GM23338 (cell line): ENCODE data around the gene HOXB5. TPM values are rescaled to one million over a fixed set of nuclear protein-coding genes. Genes with fewer than 3 reads are reported as not detected.

Experiments used
- ATAC-seq: fragments of 200-7000 bp; cut with Tn5 transposase; 3 replicates; pipeline ENCODE4 v1.9.1; 2020
- DNase-seq: peaks from one replicate; pipeline ENCODE4 v3.0.0-alpha.2; 2015; ENCODE audit warnings: low spot score
- H2AFZ ChIP-seq: fragments of 200-600 bp; sonication (generic); 2 replicates; pipeline ENCODE4 v1.8.0; 2016; ENCODE audit warnings: antibody characterized with exemption, mild to moderate bottlenecking, moderate library complexity
- H3F3A ChIP-seq: fragments of 200-600 bp; sonication (generic); replicated peaks from 2 replicates; pipeline ENCODE4 v1.8.0; 2017; ENCODE audit warnings: antibody characterized with exemption, mixed run types, low read depth
- H3K27ac ChIP-seq: fragments of 200-600 bp; sonication (generic); 2 replicates; pipeline ENCODE4 v1.6.1; 2016; ENCODE audit warnings: low read depth
- H3K27me3 ChIP-seq: fragments of 200-600 bp; sonication (generic); 2 replicates; pipeline ENCODE4 v1.8.0; 2016; ENCODE audit warnings: mild to moderate bottlenecking, mixed run types, moderate library complexity; ENCODE audit not compliant: insufficient read depth
- H3K36me3 ChIP-seq: fragments of 200-600 bp; sonication (generic); 2 replicates; pipeline ENCODE4 v1.8.0; 2016; ENCODE audit warnings: mild to moderate bottlenecking; ENCODE audit not compliant: insufficient read depth
- H3K4me1 ChIP-seq: fragments of 200-600 bp; sonication (generic); 2 replicates; pipeline ENCODE4 v1.8.0; 2016; ENCODE audit warnings: mild to moderate bottlenecking, moderate library complexity; ENCODE audit not compliant: insufficient read depth
- H3K4me2 ChIP-seq: fragments of 200-600 bp; sonication (generic); 2 replicates; pipeline ENCODE4 v1.7.1; 2017; ENCODE audit warnings: mixed run types
- H3K4me3 ChIP-seq: fragments of 200-600 bp; sonication (generic); 2 replicates; pipeline ENCODE4 v1.6.1; 2016; ENCODE audit warnings: mixed run types
- H3K79me2 ChIP-seq: fragments of 200-600 bp; sonication (generic); replicated peaks from 2 replicates; pipeline ENCODE4 v1.8.0; 2017; ENCODE audit warnings: mild to moderate bottlenecking; ENCODE audit not compliant: insufficient read depth
- H3K9me2 ChIP-seq: fragments of 200-600 bp; sonication (generic); 2 replicates; pipeline ENCODE4 v1.8.0; 2017; ENCODE audit not compliant: insufficient read depth
- H4K20me1 ChIP-seq: fragments of 200-600 bp; sonication (generic); replicated peaks from 2 replicates; pipeline ENCODE4 v1.8.0; 2017; ENCODE audit warnings: mild to moderate bottlenecking; ENCODE audit not compliant: insufficient read depth
- H3K27ac Mint-ChIP-seq: 2 replicates; pipeline ENCODE4 v1.8.0; 2020; ENCODE audit warnings: inconsistent platforms, mild to moderate bottlenecking, moderate library complexity, mixed read lengths
- H3K27me3 Mint-ChIP-seq: 3 replicates; pipeline ENCODE4 v1.8.0; 2022; ENCODE audit warnings: low read depth, mild to moderate bottlenecking, moderate library complexity, mixed read lengths, inconsistent platforms; ENCODE audit not compliant: insufficient read depth, poor library complexity
- H3K36me3 Mint-ChIP-seq: 3 replicates; pipeline ENCODE4 v1.8.0; 2021; ENCODE audit warnings: low read depth, mild to moderate bottlenecking, inconsistent platforms, moderate library complexity, mixed read lengths
- H3K4me1 Mint-ChIP-seq: 3 replicates; pipeline ENCODE4 v1.8.0; 2020; ENCODE audit warnings: mild to moderate bottlenecking, inconsistent platforms, mixed read lengths
- H3K4me3 Mint-ChIP-seq: 3 replicates; pipeline ENCODE4 v1.8.0; 2021; ENCODE audit warnings: moderate library complexity, mild to moderate bottlenecking, inconsistent platforms, mixed read lengths
- H3K9me3 Mint-ChIP-seq: 3 replicates; pipeline ENCODE4 v1.8.0; 2020; ENCODE audit warnings: moderate library complexity, mild to moderate bottlenecking, inconsistent platforms, mixed read lengths
- EZH2 ChIP-seq: fragments of 200-600 bp; sonication (generic); IDR thresholded peaks from one replicate; pipeline ENCODE4 v1.8.0; 2017; ENCODE audit warnings: antibody characterized with exemption, mild to moderate bottlenecking, low read depth; ENCODE audit not compliant: unreplicated experiment
- JUNB ChIP-seq: IDR thresholded peaks from one replicate; pipeline ENCODE4 v1.6.1; 2016; ENCODE audit warnings: antibody characterized with exemption; ENCODE audit not compliant: unreplicated experiment
- POLR2AphosphoS5 ChIP-seq: IDR thresholded peaks from 2 replicates; pipeline ENCODE4 v1.6.1; 2016; ENCODE audit warnings: antibody characterized with exemption, low read depth
- STAT1 ChIP-seq: IDR thresholded peaks from one replicate; pipeline ENCODE4 v1.6.1; 2016; ENCODE audit warnings: antibody characterized with exemption; ENCODE audit not compliant: unreplicated experiment
- ZNF331 ChIP-seq: fragments of 250-450 bp; sonication (Bioruptor Pico); IDR thresholded peaks from 2 replicates; pipeline ENCODE4 v1.5.0; 2020; ENCODE audit warnings: low read depth, mild to moderate bottlenecking, moderate library complexity
- polyA plus RNA-seq: library from polyadenylated mRNA; unstranded; fragments of >200 nt; fragmentation: Nextera tagmentation; extraction: Ambion mirVana; gene quantifications from 2 replicates; pipeline ENCODE4 v1.2.1, GENCODE V29; 2016
- total RNA-seq: library from RNA; depleted of rRNA; stranded (reverse); fragments of >200 nt; shearing (Covaris generic); gene quantifications from 2 replicates; pipeline ENCODE4 v1.2.3, GENCODE V29; 2014

Gene HOXB5
- total and polyA plus RNA-seq, 2 experiments from 2014 or later = not detected

- Histone ChIP-seq H3K9me2 (no peaks in the 10 kb centered on the region), H3K4me3 (no peak overlapping the region), H3K27me3 (peaks cover 100% of the 10 kb centered on the region), H3K27ac (no peak overlapping the region), H4K20me1 (peaks cover 64% of the 10 kb centered on the region), H3F3A (peaks cover 55% of the 10 kb centered on the region), H3K4me2 (no peak overlapping the region), H3K79me2 (no peaks in the 10 kb centered on the region), H3K36me3 (no peaks in the 10 kb centered on the region; the same call in 1 of the 2 replicates), H3K4me1 (peaks cover 50% of the 10 kb centered on the region), H2AFZ (no peak overlapping the region)
- H3K4me3 Mint-ChIP-seq = no peak overlapping the region
- H3K9me3 Mint-ChIP-seq = peaks cover 2% of the 10 kb centered on the region; the same call in 2 of the 3 replicates
- peak; percentile 86 for TF ChIP-seq EZH2
- TF ChIP-seq POLR2AphosphoS5 = no peak
- no peak for ATAC-seq
- no peaks in the 10 kb centered on the region; the same call in 2 of the 3 replicates for H3K36me3 Mint-ChIP-seq
- H3K4me1 Mint-ChIP-seq = peaks cover 24% of the 10 kb centered on the region
- no peak overlapping the region for H3K27ac Mint-ChIP-seq
- H3K27me3 Mint-ChIP-seq = peaks cover 99% of the 10 kb centered on the region
- DNase-seq = no peak
These were observed 14.9 kb upstream of the HOXB5 start for GRCh38 chr17:48608494-48608834.

DNA sequence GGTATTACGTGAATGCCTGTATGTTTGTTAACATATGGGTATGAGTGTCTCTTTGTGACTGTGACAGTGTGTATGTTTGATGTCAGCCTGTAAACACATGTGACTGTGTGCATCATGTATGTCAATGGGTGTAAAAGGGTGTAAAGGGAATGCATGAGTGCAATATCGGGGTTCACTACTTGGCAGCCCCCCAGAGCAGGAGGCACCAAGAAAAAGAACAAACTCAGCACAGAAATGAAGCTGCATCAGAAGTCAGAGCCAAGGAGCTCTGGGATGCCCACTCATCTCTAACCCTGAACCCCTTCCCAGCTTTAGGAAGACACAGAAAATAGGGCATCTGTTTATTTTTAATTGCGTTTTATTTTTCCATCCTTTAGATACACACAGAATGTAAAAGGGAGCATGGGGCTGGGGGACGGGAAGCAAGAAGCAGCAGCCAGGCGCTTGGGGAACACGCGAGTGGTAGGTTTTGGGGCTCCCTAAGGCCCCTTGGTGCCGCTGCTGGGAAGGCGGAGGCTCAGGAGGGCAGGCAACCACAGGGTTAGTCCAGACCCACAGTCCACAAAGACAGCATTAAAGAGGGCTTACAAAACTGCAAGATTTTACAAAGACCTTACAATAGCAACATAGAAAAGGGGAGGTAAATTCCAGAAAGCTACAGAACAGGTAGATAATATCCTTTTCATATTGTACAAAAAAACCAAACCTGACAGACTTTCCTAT, 13.5 kb upstream of the HOXB5 start:
- H3K4me2 ChIP-seq = no peak overlapping the region
- H3K4me1 Mint-ChIP-seq = peaks cover 18% of the 10 kb centered on the region
- peaks cover 100% of the 10 kb centered on the region for H3K27me3 Mint-ChIP-seq
- no peak overlapping the region for H2AFZ ChIP-seq
- H3K36me3 ChIP-seq = no peaks in the 10 kb centered on the region; the same call in 1 of the 2 replicates
- H3K9me3 Mint-ChIP-seq = peaks cover 4% of the 10 kb centered on the region; the same call in 2 of the 3 replicates
- no peaks in the 10 kb centered on the region for H3K79me2 ChIP-seq
- H3K9me2 ChIP-seq = no peaks in the 10 kb centered on the region
- peaks cover 42% of the 10 kb centered on the region for H3K4me1 ChIP-seq
- TF ChIP-seq EZH2 (peak; percentile 62), STAT1 (no peak), ZNF331 (CRISPR knock-in tag) (no peak)
- H3K27ac Mint-ChIP-seq = no peak overlapping the region
- peaks cover 100% of the 10 kb centered on the region for H3K27me3 ChIP-seq
- DNase-seq (no peak), ATAC-seq (no peak)
- no peak overlapping the region for H3K4me3 ChIP-seq
- H3K36me3 Mint-ChIP-seq = no peaks in the 10 kb centered on the region; the same call in 2 of the 3 replicates
- H4K20me1 ChIP-seq = peaks cover 68% of the 10 kb centered on the region
- H3K27ac ChIP-seq = no peak overlapping the region
- peaks cover 56% of the 10 kb centered on the region for H3F3A ChIP-seq
- no peak overlapping the region for H3K4me3 Mint-ChIP-seq

GRCh38 chr17:48605991-48606891, 12.7 kb upstream of the HOXB5 start:
- Histone ChIP-seq H3F3A (peaks cover 59% of the 10 kb centered on the region), H4K20me1 (peaks cover 72% of the 10 kb centered on the region), H3K27ac (no peak overlapping the region), H2AFZ (no peak overlapping the region), H3K4me2 (no peak overlapping the region), H3K4me3 (no peak overlapping the region), H3K27me3 (peaks cover 100% of the 10 kb centered on the region), H3K36me3 (no peaks in the 10 kb centered on the region; the same call in 1 of the 2 replicates), H3K4me1 (peaks cover 47% of the 10 kb centered on the region), H3K79me2 (no peaks in the 10 kb centered on the region), H3K9me2 (no peaks in the 10 kb centered on the region)
- Mint-ChIP-seq H3K27me3 (peaks cover 100% of the 10 kb centered on the region), H3K4me1 (peaks cover 15% of the 10 kb centered on the region), H3K36me3 (no peaks in the 10 kb centered on the region; the same call in 2 of the 3 replicates), H3K27ac (no peak overlapping the region), H3K4me3 (no peak overlapping the region), H3K9me3 (peaks cover 4% of the 10 kb centered on the region; the same call in 2 of the 3 replicates)
- DNase-seq = no peak
- TF ChIP-seq JUNB (no peak), EZH2 (peak; percentile 97)
- no peak for ATAC-seq
